GM21529 (cell line): ENCODE data around the gene POLK.
"Not testable (repeated sequence)": the region's sequence is repeated elsewhere in the genome, so short reads cannot be mapped to it uniquely, and the experiment has no call there.

ENCODE experiments used
- ATAC-seq: cut with Tn5 transposase; IDR thresholded peaks from one replicate; pipeline ENCODE4 v1.9.1; 2021; ENCODE audit not compliant: unreplicated experiment

Gene POLK

GRCh38 chr5:75608870-75609269, 97.2 kb downstream of the POLK start:
- ATAC-seq: no peak

- no peak for ATAC-seq
Measured at GRCh38 chr5:75610201-75610600, 98.5 kb downstream of the POLK start.

GRCh38 chr5:75610859-75611310, 99.2 kb downstream of the POLK start:
- ATAC-seq: not testable (repeated sequence)

GRCh38 chr5:75611311-75612225, 99.9 kb downstream of the POLK start, which contains the start of gene ANKDD1B:
Gene ANKDD1B (plus strand): TSS chr5:75611453. CDS start chr5:75611635, 182 bp downstream.
- no peak for ATAC-seq

- no peak for ATAC-seq
Measured at GRCh38 chr5:75612226-75612569, 100.5 kb downstream of the POLK start.

- no peak for ATAC-seq
Measured at GRCh38 chr5:75612901-75613300, 101.2 kb downstream of the POLK start.

- ATAC-seq: no peak
Measured at GRCh38 chr5:75614176-75614575, 102.5 kb downstream of the POLK start.

- no peak for ATAC-seq
Measured at GRCh38 chr5:75616371-75616881, 104.7 kb downstream of the POLK start.

GRCh38 chr5:75616971-75617621, 105.4 kb downstream of the POLK start:
- no peak for ATAC-seq

GRCh38 chr5:75617736-75618352, 106.2 kb downstream of the POLK start:
- no peak for ATAC-seq

- ATAC-seq: no peak
Measured at GRCh38 chr5:75620184-75620959, 108.7 kb downstream of the POLK start.

GRCh38 chr5:75622564-75622963, 110.9 kb downstream of the POLK start:
- no peak for ATAC-seq

GRCh38 chr5:75623846-75624245, 112.2 kb downstream of the POLK start:
- ATAC-seq: no peak

GRCh38 chr5:75626959-75627358, 115.3 kb downstream of the POLK start:
- ATAC-seq: no peak

GRCh38 chr5:75627801-75628200, 116.1 kb downstream of the POLK start:
- no peak for ATAC-seq

- no peak for ATAC-seq
Measured at GRCh38 chr5:75630875-75631274, 119.2 kb downstream of the POLK start.

GRCh38 chr5:75632321-75632720, 120.6 kb downstream of the POLK start:
- ATAC-seq: no peak

- no peak for ATAC-seq
Measured at GRCh38 chr5:75637949-75638348, 126.3 kb downstream of the POLK start.

- ATAC-seq: no peak
Measured at GRCh38 chr5:75639535-75640311, 128.0 kb downstream of the POLK start.

GRCh38 chr5:75640395-75640794, 128.7 kb downstream of the POLK start:
- no peak for ATAC-seq
